Measurements from ENCODE around the gene GPATCH2L.

Gene GPATCH2L

GRCh38 chr14:76151398-76152332 lies at the start of gene GPATCH2L:
TSS of gene GPATCH2L (plus strand) at chr14:76151922. CDS start at chr14:76154364, 2,442 bp downstream.
- peak; percentile 89 for DNase-seq

DNA sequence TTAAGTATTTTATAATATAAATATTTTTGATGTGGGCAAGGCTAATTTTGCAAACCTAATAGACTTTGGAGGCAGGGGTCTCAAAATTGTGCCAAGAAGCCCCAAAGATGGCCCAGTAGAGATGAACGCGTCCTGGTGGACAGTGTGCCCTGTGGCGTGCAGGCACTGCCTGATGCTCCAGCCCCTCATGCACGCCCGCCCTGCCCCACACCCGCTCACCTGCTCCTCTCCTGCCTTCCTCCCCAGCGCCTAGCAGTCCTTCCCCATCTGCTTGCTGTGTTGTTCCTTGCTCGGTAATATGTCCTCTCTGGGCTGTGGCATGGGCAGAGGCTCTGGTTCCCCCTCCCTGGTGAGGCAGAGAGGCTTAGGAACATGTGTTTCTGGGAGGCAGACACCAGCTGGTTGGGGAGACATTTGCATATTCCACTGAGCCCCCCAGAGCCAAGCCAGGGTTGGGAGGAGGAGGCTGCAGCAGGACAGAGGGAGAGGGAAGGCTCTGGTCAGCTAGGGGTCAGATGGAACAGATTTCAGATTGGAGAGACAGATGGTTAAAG lies 46.8 kb upstream of the GPATCH2L start:
- no peak for DNase-seq

DNA sequence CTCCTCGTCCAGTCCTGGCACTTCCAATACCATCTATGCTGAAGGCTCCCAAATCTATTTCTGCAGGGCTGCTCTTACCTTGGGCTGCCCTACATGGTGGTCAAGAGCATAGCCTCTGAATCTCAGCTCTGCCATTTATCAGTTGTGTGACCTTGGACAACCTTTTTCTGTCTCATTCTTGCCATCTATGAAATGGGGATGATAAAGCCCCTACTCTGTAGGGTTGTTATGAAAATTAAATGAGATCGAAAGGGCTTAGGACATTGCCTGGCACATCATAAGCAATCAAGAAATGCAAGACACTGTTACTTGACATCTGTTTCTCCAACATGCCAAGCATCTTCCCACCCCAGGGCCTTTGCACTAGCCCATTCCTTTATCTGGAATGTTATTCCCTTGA lies 45.5 kb upstream of the GPATCH2L start:
- no peak for DNase-seq

DNA sequence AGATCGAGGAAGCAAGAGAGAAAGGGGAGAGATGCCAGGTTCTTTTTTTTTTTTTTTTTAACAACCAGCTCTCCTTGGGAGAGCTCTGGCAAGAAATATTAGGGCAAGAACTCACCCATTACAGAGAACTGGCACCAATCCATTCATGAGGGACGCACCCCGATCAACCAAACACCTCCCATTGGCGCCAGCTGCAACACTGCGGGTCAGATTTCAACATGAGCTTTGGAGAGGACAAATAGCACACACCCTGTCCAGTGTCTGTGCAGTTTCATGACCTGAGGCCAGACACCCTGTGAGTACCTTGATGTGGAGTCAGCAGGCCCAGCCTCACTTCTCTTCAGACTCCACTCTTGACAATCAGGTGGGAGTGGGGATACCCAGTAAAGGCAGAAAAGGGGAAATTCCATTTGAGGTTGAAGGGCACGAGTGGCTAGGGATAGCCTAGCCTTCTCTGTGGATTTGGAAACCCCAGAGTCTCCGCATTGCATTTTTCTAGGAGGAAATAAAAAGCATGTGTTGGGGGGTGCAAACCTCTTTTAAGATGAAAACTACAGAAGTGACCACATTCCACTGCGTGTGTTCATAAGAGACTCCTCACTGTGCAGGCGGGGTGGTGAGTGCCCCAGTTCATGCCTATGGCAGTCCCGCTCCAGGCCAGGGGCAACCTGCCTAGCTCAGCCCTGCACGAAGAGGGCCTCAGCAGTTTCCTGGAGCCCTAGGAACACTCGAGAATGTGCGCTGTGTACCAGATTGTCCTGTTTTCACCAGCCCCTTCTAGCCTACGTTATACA lies 42.4 kb upstream of the GPATCH2L start:
- no peak for DNase-seq

GRCh38 chr14:76112889-76113624 lies 38.7 kb upstream of the GPATCH2L start:
- DNase-seq, result no peak

- DNase-seq, result no peak
Observed at GRCh38 chr14:76113691-76114090, 38.0 kb upstream of the GPATCH2L start.

DNA sequence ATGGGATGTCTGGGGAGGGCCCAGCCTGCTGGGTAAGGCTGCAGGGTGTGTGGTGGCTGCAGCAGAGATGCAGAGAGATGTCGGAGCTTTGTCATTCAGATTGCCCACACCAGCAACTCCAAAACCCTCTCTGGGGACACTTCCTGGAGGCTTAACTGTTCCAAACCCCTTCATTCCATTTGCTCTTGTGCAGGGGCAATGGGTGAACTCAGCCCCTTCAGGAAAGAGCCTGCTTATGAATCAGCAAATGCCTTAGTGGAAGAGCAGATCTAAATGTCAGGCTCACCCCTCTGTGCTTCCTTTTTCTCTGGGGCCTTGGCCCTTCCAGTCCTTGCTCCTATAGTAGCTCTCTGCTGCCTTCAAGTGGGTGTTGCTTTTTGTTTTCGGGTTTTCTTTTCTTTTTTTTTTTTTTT lies 36.7 kb upstream of the GPATCH2L start:
- DNase-seq, result no peak

GRCh38 chr14:76117789-76118484 lies 33.8 kb upstream of the GPATCH2L start:
- no peak for DNase-seq

- DNase-seq, result no peak
Observed at GRCh38 chr14:76118594-76118993, 33.1 kb upstream of the GPATCH2L start.

DNA sequence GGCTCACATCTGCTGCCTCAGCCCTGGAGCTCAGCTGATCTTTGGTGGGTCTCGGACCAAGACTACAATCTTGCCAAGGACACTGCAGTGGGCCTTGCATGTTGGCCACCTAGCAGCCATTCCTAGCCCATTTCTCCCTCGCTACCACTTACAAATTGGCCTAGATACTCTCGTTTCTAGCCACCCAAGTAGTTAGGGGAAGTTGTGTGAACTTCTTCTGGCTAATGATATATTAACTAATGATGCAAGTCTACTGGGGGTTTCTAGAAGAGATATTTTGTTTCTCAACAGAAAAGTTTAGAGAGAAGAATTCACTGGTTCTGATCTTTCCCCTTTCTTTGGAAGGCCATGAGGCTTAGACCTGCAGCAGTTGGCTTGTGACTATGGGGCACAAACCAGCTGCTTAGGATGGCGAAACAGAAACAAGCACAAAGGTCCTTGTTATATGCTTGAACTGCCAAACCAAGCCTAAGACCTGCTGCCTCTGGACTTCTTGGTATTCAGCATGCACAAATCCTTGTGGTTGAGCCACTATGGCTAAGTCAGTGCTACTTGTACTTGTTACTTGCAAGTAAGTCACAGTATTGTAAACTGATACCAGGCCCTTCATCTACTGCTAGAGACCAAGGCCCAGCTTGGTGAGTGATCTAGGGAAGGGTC lies 30.5 kb upstream of the GPATCH2L start:
- DNase-seq, result no peak

DNA sequence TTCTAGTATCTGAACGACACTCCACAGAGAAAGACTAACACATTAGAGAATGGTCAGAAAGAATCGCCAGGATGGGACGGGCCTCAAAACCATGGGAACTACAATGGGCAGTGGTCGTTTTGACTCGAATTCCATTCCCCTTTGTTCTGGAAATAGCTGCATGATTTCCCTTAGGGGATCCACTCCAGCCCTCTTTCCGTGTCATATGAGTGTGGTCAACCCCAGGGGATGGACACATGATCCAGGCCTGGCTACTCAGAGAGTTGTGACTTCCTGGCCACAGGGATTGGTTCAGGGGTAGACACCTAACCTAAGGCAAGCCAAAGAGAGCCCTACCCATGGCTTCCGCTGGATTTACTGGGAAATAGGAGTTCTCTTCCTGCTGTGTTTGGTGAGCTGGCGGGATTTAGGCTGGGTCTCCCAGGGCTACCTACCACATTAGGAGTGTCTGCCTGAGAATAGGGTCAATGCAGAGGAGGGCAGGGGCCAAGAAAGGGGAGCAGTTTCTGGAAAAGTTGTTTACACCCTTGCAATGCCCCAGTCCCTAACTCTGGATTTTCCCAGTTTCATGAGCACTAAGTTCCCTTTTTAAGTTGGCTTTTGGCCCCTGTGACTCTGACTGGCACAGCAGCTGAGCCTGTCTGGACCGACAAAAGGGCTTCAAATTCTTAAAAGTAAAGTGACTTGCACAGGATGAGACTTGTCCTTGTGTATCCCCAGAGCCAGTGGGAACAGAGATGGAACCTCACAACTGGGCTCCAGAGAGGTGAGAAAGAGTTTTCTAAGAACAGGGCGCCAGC lies 28.1 kb upstream of the GPATCH2L start:
- DNase-seq, result no peak

DNA sequence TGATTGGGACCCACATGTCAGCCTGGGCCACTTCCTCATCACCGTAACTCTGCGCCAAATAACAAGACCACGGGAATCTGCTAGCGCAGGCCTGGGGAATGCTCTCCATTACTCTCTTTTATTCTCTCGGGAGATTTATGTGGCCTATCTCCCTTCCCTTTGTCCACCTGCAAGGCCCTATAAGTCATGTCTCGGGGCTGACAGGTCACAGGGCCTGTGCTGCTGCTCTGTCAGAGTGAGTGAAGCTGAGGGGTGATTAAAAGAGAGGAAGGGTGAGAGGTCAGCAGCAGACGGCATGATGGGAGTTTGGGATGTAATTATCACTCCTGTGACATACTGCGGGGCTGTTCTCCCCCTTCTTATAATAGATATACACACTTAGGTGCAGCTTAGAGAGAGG lies 26.2 kb upstream of the GPATCH2L start:
- no peak for DNase-seq

GRCh38 chr14:76126076-76126475 lies 25.6 kb upstream of the GPATCH2L start:
- DNase-seq, result no peak

DNA sequence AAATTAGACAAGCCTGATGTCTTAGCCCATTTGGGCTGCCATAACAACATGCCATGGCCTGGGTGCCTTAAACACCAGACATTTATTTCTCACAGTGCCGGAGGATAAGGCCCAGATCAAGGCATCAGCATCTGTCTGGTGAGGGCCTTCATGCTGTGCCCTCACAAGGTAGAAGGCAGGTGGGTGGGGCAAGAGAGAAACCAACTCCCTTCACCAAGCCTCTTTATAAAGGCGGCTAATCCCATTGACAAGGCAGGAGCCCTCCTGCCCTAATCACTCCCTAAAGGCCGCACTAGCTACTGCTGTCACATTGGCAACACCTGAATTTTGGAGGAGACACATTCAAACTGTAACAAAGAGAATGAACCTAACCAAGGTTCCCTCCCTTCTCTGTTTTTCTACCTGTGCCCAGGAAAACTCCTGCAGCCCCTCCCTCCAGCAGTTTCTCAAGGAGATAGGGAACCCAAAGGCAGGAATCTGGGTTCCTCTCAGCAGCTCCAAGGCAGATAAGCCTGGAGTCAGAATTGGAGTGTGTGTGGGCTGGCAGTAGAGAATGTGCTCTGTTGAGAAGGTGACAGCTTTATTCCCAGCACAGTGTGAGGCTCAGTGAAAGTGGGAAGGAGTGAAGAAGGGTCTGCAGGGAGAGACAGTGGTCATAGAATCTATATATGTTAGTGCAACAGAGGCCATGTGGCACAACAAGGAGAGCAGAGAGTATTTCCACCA lies 21.7 kb upstream of the GPATCH2L start:
- no peak for DNase-seq

DNA sequence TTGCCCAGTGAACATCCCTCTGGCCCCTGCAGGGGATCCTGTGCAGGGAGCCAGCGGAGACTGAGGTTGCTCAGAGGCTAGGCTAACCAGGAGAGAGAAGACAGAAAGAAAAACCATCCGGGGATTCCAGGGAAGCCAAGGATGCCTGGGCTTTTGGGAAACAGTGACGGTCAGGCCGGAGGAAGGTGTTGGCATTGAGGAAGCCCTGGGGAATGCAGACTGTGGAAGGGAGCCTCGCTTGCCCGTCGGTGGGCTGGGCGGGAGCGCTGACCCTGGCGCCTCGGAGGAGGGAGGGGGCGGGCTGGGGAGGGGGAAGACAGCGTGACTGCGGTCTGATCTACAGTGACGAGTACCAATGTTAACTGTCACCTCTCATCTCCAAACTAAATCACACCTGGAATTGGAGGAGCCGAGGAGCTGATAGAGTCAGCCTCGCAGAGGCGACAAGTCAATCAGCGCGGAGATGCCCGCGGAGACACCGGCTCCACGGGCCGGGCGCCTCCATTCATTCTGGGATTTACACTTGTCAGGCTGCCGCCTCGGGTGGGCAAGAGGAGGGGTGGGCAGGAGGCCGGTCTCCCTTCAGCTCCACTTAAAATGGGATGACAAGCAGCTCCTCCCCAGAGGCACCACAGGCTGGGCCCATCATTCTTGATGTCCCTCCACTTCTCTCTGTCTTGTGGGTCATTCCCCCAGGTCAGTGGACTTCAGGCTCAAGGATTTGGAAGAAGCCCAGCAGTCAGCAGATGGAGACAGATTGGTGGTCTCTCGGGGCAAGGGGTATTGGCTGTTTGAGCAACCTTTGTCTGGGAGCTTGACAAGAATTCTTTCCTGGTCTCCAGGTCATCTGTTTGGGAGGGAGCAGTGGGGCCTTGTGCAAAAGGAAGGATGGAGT lies 20.4 kb upstream of the GPATCH2L start:
- no peak for DNase-seq

GRCh38 chr14:76133103-76133502 lies 18.6 kb upstream of the GPATCH2L start:
- no peak for DNase-seq

DNA sequence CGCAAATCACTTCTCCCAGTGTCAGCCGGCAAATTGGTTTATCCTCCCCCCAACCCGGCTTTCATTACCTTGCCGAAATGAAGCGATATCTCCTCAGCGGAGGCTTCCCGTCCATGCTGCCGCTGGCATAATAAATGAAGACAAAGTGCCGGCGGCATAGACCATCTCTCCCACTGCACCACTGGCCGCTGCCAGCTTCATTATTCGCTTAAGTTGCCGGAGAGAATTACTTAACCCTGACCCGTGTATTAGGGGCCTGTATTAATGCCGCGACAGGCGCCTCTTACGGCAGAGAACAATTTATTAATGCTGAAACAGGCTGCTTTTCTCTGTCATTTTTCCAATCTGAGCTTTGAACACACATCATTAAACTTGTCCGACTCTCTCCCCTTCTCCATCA lies 17.5 kb upstream of the GPATCH2L start:
- no peak for DNase-seq

DNA sequence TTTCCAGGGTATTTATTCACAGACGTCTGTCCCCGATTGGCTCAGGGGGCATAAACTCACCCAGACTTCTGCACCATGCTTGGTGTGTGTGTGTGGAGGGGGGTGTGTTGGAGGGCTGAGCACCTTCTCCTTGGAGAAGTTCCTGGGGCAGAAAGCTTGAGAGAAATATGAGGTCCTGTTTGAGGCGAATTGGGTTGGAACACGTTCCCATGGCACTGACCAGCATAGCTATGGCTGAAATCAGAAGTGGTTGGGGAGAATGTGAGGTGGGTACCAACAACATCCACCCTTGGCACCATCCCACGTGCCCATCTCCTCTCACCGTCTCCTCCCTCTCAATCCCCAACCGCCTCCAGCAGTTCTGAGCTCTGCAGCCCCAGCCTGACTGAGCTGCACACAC lies 16.0 kb upstream of the GPATCH2L start:
- DNase-seq, result no peak

All from 8988T (cell line).